GM18868 (cell line): ENCODE results near the gene JPH2.
"Not testable (repeated sequence)": the region's sequence is repeated elsewhere in the genome, so short reads cannot be mapped to it uniquely, and the experiment has no call there.

Experiments
- ATAC-seq: cut with Tn5 transposase; IDR thresholded peaks from one replicate; pipeline ENCODE4 v1.9.1; 2021; ENCODE audit warnings: mild to moderate bottlenecking, moderate library complexity; ENCODE audit not compliant: unreplicated experiment

Gene JPH2

DNA sequence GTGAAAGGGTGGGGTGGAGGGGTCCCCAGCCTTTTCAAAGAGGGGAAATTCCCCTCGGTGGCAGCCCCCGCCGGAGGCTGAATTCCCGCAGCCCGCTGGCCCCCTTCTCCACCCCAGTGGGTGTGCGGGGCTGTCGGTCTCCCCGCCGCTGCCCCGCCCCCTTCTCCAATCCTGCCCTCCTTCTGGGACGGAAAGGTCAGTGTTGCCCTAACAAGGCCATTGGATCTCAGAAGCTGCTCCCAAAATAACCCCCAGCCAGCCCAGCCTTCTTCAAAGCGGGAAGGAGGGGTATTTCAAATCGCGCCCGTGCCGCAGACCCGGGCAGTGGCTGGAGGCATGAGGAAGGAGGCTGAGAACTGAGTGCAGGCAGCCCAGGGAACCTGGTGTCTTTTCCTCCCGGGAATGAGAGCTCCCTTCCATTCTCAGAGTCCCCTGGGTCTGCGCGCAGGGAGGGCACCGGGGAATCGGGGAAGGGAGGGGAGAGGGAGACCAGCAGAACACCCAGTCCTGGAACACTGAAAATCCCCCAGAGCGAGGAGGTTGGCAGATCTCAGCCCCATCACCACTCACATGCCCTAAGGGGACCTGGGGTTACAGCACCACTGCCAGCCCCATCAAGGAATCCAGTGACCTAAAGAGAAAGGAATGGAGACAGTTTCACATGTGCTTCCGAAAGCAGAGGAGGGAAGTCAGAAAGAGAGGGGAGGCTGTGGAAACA, at the start of gene JPH2:
JPH2 (minus strand) TSS at position 135 of the 718 bp plus-strand sequence. CDS start 483 bp downstream, outside the sequence.
- ATAC-seq = no peak

DNA sequence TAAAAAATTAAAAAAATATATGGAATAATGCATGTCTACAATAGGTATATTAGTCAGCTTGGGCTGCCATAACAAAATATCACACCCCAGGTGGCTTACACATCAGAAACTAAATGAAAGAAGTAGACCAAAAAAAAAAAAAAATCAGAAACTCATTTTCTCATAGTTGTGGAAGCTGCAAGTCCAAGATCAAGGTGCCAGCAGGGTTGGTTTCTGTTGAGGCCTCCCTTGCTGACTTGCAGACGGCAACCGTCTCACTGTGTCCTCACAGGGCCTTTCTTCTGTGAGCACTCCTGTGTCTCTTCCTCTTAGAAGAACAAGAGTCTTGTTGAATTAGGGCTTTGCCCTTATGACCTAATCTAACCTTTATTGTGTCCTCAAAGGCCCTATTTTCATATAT, 48.7 kb upstream of the JPH2 start:
- no peak for ATAC-seq

DNA sequence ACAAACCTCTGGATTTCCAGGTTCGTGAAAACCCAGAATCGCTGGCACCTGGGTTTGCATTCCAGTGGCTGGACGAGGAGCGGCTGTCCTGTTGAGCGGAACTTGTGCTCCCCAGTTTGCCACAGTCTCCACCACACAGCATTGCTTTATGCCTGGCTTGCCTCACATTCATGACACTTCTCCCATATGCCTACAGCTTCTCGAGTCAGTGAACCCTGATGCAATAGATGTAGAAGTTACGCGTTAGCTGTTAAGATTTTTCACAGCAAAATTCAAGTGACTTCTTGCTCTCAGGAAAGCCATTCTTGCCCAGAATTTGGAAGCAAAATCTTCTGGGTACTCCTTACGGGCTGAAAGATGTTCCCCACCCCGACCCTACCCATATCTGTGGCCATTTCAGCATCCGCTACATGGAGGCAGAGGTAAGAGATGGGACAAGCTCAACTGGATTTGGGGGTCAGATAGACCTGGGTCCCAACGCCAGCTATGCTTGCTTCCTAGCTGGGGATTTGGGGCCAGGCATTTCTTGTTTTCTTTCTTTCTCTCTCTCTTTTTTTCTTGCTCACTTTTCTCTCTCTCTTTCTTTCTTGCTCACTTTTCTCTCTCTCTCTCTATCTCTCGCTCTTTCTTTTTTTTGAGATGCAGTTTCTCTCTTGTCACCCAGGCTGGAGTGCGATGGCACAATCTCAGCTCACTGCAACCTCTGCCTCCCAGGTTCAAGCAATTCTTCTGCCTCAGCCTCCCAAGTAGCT, 47.8 kb upstream of the JPH2 start:
- ATAC-seq = no peak

DNA sequence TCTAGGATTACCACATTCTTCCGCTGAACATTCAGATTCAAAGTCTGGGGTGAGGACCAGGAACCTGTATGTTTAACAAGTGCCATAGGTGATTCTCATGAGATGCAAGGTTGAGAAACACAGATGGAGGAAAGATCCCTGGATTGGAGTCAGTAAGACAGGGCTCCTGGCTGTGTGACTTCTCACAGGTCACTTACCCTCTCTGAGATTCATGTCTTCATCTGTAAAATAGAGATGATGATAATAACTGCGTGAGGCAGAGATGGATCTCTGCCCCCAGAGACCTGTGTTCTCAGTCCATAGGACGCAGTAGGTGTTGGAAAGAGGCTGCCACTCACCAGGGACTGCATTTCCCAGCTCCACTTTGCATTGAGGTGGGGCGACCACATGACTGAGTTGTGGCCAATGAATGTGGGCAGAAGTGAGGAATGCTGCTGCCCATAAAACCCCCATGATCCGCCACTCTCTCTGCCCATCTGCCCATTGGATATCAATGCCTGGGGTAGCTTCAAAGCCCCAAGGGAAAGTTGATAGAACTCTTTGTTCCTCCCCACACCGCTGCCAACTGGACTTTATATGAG, 46.5 kb upstream of the JPH2 start:
- no peak for ATAC-seq

DNA sequence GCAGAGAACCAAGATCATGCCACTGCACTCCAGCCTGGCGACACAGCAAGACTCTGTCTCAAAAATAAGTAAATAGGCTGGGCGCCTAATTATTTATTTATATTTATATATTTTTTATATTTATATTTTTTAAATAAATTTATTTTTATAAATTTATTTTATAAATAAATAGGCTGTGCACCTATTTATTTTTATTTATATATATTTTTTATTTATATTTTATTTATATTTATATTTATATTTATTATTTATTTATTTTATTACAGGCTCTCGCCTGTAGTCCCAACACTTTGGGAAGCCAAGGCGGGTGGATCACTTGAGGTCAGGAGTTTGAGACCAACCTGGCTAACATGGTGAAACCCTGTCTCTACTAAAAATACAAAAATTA, 45.5 kb upstream of the JPH2 start:
- ATAC-seq = not testable (repeated sequence)

DNA sequence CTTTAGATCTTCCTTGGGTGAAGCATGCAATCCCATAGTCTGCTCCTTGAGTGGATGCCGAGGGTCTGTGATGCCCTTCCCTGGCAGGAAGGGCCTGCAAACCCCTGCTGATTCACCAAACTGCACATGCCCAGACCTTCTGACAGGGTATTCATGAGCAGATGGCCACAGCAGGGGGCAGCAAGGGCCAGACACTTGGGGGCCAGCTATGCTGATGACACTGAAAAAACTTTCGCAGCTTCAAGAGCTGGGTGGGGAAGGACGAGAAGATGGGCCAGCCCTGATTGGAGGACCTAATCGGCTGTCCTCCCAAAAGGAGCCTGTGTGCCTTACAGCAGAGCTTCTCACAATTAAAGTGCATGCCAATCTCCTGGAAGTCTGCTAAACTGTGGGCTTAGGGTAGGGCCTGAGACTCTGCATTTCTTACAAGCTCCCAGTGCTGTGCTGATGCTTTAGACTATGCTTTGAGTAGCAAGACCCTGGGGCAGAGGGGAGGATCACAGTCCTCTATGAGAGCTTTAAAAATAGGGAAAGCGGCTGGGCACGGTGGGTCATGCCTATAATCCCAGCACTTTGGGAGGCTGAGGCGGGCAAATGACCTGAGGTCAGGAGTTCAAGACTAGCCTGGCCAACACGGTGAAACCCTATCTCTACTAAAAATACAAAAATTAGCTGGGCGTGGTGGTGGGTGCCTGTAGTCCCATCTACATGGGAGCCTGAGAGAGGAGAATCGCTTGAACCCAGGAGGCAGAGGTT, 44.9 kb upstream of the JPH2 start:
- no peak for ATAC-seq

DNA sequence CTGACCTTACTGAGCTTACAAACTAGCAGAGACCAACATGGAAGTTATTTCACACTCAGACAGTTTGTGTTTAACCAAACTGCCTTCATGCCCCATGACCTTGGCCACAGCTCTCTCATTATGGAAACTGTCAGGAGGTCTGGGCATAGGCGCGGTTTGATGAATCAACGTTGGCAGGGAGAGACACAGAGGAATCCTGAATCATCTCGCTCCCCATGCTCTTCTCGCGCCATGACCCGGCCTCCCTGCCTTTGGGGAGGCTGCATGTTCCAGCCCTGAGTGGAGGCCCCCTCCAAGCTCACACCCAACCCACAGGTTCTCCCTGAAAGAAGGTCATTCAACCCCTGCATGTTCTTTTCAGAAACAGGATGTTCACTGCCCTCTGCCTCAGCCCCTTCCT, 44.2 kb upstream of the JPH2 start:
- no peak for ATAC-seq

DNA sequence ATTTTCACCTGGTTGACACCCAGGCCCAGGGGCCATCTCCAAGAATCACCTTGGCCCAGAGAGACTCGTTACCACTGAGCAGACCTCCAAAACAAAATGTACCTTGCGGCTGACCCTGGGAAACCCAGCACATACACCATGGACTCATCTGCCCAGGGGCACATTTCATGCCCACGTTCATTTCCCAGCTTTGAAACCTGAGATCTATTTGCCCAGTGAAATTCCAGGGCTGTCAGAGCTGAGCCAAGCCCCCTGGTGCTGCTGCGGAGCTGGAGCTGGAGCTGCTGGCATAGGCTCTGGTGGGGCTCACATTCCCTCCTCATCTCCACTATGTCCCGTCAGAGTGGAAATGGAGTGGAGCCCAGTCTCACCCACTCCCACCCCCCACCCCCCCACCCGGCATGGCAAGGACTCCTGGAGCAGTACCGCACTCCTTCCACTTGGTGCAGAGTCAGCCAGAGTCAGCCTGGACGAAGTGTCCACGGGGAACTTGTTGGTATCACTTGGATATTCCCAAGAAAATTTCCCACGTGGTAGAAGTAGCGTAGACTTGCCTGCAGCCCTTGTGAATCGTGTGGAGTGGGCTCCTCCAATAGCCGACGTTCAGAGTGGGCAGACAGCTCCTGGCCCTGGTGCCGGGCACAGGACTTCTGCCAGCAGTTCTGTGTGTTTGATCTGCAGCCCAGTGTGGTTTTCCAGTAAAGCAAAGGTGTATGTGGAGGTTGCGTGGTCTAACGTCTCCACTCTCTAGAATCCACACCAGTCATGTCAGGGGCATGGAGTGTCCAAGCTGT, 41.7 kb upstream of the JPH2 start:
- no peak for ATAC-seq

DNA sequence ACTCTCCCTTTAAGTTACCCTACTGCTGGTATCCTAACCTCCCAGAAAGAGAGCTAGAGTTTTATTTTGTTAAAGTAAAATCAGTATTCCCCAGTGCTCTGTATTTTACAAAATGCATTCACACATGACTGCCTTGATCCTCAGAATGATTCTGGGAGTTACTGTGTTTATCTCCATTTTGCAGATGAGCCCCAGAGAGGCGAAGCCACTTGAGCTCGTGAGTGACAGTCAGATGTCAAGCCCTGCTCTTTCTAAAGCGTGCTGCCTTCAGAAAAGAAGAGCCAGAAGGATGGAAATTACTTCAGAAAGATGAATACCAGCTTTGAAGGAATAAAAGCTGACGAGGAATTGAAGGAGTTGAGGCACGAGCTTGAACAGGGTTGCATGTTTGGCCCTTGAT, 37.6 kb upstream of the JPH2 start:
- no peak for ATAC-seq

DNA sequence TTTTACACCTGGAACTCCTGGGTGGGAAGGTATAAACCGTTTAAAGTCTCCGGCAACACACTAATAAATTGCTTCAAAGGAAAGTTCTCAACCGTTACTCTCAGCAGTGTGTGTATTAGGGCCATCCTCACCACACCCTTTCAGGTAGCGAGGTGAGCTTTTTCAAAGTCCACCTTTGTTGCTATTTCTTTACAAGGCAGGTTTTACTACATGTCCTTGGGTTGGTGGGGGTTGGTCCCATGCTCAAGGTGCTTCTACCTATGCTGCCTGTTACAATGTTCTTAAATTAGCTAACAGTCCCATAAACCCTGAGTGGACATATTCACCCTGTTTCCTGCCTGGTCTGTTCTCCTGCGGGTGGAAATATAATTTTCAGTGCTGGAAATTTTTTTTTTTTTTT, 36.7 kb upstream of the JPH2 start:
- ATAC-seq = no peak

DNA sequence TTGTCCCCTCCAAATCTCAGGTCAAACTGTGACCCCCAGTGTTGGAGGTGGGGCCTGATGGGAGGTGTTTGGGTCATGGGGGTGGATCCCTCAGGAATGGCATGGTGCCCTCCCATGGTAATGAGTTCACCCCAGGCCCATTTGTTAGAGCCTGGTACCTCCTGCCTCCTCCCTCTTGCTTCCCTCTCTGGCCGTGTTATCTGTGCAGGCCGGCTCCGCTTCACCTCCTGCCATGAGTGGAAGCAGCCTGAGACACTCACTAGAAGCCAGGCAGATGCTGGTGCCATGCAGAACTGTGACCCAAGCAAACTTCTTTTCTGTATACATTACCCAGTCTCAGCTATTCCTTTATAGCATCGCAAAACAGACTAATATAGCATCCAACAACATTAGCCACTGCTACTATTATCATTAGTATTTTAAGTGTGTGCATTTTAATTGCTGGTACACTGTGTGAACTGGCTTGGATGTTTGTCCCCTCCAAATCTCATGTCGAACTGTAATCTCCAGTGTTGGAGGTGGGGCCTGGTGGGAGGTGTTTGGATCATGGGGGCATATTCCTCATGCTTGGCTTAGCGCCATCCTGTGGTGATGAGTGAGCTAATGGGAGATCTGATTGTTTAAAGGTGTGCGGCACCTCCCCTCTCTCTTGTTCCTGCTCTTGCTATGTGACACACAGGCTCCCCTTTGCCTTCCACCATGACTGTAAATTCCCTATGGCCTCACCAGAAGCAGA, 35.8 kb upstream of the JPH2 start:
- no peak for ATAC-seq

DNA sequence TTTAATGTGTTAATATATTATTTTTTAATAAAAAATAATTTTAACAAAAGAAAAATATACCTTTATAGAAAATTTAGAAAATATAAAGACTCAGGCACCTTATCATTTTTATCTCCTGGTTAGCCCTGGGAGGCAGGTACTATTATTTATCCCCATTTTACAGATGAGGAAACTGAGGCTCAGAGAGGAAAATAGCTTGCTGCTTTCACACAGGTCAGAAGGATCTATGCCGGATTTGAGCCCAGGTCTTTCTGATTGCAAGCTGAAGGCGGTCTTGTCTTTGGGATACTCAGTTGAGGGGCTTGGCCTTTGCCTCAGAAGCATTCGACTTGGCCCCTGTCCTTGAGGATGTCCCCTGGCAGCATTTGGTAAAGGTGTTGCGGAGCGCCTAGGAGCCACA, 35.0 kb upstream of the JPH2 start:
- no peak for ATAC-seq

DNA sequence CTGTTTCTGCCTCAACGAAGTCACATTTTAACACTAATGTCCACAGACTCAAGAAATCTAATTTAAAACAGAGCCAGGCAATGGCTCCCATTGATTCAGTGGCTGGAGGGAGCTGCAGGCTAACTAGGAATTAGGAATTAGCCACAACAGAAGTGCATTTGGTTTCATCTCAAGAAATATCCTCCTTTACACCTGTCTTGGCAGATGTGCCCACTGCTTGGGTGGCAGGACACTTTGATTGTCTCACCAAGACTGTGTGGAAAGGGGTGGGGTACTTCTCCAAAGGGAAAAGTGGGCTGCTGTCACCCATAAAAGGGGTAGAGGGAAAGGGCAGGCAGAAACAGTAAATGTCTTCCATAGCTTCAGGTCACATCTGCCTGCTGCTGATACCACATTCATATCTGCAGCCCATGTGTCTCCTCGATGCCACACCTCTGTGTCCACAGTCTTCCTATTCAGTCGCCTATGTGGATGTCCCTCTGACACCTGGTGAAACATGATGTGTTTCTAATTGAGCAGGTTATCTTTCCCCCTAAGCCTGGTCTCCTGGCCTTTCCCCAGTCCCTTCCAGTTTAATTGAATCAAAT, 34.5 kb upstream of the JPH2 start:
- ATAC-seq = no peak

DNA sequence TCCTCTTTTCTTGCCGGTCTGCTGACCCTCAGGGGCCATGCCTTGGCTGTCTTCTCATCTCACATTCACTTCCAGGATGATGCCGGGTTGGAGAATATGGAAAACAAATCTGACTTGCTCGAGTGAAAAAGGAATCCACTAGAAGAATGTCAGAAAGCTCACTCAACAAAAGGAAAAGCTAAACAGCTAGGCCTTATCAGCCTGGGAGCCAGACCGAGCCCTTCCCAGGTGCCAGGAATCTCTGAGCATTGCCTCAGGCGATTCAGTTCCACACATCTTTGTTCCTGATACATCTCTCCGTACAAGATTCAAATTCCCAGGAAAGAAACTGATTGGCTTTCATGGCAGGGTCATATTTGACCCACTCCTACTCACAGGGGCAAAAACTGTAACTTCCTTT, 32.8 kb upstream of the JPH2 start:
- ATAC-seq = no peak

DNA sequence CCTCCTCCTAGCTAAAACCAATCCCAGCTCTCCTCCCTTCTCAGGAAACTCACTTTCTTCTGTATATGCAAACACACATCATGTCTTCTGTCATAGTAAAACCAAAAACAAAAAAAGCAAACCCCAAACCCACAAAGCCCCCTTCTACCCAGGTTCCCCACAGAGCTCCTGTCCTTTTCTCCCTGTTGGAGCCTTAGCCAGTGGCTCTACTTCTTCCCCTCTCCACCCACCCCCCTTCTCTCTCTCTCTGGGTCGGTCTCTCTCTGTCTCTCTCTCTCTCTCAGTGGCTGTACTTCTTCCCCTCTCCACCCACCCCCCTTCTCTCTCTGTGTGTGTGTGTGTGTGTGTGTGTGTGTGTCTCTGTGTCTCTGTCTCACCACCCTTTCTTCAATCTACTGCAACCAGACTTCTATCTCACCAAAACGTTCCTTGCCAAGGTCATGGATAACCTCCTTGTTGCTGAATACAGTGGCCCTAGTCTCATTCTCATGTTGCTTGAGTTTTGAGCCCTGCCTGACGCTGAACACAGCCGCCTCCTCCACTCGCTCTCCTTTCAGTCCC, 32.3 kb upstream of the JPH2 start:
- no peak for ATAC-seq

DNA sequence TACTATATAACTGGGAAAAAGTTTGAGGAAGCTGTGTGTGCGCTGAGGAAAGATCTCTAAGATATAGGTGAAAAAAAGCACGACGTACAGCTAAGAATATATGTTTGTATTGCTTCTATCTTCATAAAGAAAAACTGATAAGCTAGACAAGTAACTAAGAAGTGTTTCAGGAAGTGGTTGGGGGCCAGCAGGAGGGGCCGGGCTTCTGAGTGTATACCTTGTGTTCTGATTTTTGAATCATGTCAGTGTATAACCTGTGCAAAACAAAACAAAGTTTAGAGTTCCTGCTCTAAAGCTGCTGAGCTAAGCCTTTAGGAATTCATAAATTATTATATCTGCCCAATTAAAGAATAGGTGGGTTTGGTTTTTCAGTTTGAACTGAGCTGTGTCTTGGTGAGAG, 31.5 kb upstream of the JPH2 start:
- no peak for ATAC-seq

DNA sequence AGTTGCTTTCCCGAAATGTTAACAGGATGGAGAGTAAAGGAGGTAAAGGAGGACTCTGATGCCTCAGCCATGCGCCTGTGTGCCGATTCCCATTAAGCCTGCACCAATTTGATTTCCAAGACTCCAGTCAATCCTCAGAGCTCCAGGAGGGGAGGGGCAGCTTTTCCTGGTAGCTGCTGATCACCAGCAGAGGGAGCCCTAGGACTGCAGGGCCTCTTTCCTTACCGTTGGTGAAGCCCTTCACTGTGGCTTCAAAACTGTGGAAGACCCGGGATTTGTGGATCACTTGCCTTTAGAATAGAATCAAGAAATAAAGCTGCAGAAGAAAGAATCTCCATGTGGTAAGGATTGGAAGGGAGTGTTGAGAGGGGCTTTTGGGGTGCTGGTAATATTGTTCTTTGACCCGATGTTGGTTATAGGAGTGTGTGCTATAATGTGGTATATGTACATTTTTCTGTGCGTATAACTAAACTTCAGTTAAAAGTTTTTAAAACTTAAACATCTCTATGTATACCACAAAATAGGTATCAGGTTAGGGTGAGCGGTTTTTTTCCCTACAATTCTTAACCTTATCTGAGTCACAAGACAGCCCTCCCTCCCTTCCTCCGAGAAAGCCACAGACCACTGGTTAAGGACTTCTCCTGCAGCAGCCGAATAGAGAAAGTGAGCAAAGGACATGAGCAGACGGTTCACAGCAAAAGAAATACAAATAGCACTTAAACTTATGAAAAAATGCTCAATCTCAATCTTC, 30.5 kb upstream of the JPH2 start:
- no peak for ATAC-seq

DNA sequence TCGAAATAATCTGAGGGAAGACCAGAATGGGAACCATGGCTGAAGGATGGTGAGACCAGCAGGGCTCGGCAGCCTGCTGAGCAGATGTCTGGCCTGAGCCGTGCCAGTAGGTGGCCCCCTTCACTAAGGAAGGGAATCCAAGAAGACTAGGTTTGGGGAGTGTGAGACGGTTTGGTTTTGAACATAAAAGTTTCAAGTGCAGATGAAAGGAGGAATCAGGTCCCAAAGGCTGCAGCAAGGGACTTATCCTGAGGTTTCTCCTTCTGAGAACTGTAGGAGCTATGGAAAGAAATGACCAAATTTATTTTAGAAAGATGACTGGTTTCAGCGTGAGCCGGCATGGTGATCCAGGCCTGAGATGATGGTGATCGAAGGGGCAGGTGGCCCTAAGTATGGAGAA, 28.1 kb upstream of the JPH2 start:
- no peak for ATAC-seq

DNA sequence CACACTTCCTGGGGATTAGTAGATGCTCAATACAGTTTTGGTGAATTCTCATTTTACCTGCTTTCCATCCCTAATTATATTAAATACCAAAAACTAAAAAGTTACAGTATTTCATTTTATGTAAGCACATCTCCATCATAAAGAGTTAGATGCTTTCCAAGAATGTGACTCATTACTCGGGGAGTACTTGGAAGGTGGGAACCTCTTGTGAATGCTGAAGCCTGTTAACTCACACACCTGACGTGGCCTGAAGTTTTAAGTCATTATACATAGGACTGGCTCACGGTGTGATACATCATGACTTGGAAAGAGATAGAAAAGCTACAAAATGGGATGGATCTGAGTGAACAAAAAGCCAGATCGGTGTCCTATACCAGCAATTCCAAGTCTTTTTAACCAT, 25.8 kb upstream of the JPH2 start:
- no peak for ATAC-seq
